CD4-positive, alpha-beta T cell treated with Interleukin-12 subunit alpha and Interleukin-12 subunit beta, for 1 hour (primary cell): ENCODE data around the gene IQSEC1.

Experiments used
- DNase-seq: peaks from one replicate; pipeline ENCODE4 v3.0.0-alpha.2; 2020

Gene IQSEC1

DNA sequence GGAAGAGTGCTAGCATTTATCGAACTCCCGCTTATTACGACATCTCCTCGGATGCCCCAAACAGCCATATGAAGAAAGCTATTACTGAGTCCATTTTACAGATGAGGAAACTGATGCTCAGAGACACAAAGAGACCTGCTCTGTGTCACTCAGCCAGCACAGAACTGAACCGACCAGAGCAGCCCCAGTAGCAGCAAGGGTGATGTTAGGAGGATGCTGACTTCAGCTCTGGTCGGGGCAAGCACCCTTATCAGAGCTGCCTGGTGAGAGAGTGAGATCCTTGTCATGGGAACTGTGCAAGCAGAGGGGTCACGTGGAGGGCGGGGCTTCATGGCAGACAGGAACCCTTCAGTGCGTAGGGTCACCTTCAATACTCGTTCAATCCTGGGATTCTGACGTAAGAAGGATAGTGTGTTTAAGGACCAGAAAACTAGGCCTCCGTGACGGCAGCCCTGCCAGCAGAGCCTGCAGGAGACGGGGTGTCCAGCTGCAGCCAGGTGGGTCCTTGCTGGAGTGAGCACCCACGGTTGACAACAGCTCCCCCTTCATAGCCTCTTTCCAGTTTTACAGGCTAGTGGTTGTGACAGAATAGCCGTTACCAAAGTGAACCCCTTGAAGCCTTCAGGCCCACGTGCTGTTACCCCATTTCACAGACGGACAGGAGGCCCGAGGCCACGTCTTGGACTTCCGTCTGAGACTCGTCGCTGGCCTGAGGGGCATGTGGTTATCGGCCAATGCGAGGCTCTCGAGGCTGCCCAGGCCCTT, 12.0 kb upstream of the IQSEC1 start:
- DNase-seq = no peak

DNA sequence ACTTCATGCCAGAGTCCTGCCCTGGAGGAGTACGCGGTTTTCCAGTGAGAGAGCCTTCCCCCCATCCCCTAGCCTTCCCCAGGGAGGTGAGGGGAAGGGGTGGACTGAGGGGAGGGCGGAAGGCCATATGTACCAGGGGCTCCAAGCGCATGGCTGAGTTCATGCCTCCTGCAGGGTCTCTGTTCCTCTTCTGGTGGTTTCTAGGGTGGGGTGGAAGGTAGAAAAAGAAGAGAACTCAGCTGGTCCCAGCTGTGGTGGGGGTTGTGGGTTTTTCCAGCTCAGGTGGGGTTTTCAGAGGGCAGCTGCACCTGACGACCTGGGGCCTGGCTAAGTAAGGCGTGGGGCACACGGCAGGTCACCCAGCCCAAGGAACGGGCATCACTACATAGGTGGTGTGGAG, 10.7 kb upstream of the IQSEC1 start:
- no peak for DNase-seq

DNA sequence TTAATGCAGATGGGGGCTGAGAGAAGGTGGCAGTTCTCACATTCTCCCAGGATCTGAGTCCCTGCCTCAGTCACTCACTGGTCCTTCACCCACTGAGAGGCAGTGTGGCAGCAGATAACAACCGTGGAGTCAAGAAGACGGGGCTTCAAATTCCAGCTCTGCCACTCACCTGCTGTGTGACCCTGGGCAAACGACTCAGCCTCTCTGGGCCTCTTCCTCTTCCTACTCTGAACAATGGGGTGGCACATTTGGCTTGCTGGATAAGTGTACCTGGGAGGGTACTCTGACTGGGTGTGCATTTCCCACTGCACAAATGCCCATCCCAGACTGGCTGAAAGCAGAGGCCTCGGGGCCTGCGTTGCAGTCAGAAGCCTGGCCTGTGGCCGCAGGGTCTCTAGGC, 10.0 kb upstream of the IQSEC1 start:
- DNase-seq = no peak

DNA sequence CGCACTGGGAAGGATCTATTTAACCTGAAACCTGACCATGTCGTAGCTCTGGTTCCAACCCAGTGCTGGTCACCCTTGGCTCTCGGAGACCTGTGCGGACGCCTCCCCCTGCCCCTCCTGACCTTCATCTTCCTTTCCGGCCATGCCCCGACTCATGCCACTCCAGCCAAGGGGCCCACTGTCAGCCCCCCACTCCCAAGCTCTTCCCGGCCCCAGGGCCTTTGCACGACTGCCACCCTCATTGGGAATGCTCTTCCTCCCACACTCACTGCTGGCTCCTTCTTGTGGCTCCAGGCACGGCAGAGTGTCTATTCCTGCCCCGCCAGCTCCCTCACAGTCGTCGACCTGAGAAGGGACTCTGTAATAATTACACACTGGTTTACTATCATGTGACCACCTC, 9.4 kb upstream of the IQSEC1 start:
- no peak for DNase-seq

DNA sequence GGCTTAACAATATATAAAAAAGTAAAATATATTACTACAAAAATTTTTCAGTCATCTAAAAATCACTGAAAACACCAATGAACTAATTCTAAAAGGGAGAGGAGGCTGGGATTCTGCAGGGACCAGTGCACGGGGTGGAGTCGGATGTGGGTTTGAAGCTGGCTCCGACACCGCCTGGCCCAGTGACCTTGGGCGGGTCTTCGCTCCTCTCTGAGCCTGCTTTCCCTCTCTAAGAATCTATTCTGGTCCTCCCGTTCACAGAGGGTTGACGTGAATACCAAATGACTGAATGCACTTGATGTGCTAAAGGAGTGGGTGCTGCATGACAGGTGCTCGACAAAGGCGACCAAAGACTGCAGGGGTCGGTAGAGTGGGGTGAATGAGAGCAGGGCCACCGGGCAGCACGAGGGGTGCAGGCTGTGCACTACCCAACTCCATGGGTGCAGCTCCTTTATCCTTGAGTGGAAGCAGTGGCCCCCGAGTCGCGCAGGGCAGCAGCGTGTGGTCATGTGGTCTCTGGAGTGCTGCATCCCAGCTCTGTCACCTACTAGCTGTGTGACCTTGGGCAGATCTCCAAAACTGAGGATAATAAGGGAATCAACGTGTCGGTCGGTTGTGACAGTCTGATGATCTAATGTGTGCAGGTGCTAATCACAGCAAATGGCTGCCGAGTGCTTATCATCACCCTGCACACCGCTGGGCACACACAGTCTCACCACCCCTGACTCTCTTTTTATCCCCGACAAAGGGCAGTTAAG, 8.6 kb upstream of the IQSEC1 start:
- DNase-seq = no peak

DNA sequence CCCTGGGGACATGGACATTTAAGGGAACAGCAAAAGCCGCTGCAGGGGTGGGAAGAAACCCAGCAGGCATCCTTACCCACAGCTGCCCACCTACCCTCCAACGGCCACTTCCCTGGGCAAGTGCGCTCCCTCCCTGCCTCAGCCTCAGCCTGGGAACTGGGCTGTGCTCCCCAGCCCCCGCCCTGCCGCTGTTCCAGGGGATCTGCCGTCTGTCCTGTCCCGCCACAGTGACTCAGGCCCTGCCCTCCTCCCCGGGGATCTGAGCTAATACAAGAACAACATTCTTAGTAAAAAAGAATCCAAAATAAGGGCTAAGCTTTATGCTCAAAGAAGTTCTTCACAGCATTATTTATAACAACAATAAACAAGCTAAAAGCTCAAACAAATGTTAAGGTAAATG, 7.4 kb upstream of the IQSEC1 start:
- no peak for DNase-seq

DNA sequence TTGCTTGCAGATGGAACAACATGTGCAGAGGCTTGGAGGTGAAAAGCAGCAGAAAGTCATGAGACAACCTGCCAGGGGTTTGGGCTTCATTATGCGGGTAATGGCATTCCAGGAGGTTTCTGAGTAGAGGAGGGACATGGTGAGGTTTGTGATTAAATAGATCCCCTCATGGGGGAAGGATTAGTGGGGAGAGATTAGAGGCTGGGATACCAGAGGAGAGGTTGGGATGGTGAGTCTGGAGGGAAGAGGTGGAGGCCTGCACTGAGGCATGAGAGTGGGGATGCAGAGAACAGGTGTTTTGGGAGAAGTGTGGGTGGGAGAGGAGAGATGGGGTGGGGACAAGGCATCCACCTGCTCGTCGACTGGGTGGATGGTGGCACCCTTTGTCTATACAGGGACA, 6.8 kb upstream of the IQSEC1 start:
- DNase-seq = no peak

DNA sequence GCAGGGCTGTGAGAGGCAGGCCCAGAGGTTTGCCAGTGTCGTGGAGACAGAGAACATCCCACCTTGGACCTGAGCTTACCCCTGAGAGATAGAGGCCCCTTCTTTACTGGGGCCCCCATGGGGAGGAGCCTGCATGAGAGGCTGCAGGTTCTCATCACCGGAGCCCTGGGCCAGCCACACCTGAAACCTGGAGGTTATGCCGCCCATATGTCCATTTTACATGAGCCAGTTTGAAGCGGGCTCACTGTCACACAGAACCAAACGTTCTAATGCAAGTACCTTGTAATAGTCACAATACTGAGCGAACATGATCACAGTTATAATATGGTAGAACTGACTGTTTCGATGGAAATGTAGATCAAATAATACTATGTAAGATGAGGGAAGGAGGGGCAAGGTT, 6.3 kb upstream of the IQSEC1 start:
- no peak for DNase-seq

DNA sequence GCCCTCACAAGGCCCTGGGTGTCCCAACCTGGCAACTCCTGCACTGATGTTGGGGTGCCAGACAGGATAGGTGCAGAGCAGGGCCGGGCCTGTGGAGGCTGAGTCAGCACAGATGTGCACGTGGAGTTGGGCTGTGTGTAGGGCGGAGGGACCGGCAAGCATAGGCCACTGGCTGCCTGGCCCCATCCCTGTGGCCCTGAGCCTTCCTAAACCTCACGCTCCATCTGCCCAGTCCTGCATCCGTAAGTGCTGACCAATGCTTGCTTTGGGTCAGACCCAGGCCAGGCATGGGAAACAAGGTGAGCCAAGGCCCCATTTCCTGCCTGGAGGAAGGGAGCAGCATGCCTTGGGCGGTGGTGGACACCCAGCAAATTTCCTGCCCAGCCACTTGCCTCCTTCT, 5.8 kb upstream of the IQSEC1 start:
- no peak for DNase-seq

DNA sequence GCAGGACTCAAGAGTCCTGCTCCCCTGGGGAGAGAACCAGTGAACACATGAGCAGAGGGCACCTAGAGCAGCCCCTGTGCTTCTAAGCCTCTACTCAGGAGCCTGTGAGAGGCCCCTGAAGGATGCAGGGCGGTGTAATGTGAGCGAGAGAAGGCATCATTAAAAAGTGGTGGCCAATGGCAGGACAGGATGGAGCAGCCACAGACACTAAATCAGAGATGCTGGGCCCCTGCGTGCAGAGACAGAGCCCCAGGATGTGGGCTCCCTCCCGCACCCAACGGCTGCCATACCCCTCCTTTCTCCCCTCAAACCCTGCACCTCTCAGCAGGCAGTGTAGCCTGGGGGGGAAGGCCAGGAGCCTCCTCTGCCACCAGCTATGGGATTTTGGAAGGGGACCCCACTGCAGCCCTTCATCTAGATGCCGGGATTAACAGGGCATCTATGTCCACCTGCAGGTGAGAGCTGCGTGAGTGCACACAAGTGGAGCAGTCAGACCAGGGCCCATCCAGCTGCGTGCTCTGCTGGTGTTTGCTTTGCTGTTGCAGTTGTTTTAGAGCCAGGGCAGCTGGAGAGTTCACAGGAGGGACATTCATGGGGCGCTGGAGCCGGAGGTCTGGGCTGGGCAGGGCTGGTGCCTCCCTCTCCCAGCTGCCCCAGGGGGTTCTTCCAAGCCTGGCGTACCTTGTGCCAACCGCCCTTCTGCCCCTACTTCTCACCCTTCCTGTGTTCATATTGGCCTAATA, 5.1 kb upstream of the IQSEC1 start:
- no peak for DNase-seq

DNA sequence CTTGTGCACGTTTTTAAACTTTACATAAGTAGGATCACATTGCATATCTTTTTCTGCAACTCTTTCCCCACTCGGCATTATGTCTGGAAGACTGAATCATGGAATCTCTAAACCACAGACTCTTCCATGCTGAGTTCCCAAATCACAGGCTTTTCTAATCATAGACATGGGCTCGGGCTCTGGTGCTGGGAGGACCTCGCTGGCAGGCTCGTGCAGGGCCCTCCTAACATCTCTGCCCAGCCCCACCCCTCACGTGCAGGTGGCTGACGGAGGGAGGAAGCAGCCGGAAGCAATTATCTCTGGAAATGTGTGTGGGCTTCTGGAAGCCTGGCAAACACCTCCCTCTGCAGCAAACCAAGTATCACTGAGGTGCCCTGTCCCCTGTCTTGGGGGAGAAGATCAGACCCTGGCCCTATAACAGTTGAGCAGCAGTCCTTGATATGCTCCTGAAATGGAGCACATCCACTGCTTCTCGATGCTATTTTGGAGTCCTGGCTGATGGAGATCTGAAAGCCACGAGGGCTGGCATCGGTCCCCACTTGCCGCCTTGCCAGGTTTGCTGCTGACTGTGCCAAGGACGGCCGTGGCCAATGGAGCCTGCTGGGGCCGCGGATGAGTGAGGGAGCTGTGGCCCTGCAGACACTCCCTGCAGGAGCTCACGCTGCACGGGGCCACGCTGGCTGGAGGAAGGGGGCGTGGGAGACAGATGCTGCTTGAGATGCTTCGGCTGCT, 4.4 kb upstream of the IQSEC1 start:
- no peak for DNase-seq

DNA sequence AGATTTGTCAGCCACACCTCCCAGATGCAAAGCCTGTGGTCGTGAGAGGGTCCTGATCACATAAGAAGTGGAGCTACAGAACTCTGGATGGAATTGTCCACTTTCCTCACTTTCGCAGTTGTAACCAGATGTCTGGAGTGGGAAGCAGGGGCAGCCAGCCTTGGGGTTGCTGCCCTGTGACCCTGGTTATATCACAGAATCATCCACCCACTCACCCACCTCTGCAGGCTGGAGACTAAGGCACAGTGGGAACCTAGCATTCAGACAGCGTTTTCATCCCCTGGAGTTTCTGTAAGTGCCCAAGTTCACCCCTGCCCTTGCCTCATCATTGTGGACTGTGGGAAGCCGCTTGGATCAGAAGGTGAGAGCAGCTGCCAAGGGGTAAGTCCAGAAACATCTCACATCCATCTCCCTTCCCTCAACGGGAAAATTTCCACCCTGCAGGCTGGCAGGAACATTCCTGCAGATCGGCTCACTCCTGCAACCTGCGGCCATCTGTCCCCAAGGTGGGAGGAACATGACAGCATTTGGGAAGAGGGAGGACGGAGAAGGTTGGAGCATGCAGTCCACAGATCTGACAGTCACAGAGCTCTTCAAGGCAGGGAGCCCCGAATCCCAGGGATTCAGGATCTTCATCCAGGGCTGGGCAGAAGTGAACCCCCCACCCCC, 2.9 kb upstream of the IQSEC1 start:
- no peak for DNase-seq

DNA sequence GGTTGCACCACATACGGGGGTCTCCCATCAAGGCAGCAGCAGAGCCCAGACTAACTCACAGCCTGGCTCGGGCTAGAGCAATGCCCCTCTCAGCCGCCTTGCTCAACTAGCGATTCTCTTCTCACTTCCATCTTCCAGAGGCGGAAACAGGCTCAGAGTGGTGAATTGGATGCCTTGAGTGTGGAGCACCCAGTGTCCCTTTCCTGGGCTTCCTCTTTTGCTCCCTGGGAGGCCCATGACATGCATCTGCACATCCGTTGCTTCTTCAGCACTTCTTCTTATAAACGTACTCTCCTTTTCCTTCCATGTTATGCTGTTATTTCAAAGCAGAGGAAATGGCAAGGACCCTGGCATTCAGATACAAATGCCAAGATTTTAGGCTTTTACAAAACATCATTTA, 2.1 kb upstream of the IQSEC1 start:
- no peak for DNase-seq

DNA sequence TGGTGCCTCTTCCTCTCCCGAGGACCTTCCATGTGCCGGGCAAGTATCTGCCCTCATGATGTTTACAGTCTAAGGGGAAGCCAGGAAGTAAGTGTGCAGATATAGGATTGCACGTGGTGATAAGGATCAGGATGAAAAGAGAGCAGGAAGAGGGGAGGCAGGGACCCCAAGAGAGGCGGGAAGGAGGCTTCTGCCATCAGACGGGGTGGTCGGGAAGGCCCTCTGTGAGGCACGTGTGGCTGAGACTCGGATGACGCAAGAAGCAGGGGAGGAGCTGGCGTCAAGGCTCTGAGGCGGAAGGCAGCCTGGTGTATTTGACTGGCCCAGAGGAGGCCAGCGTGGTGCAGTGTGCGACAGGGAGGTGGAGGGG, 762 bp upstream of the IQSEC1 start:
- DNase-seq = no peak

DNA sequence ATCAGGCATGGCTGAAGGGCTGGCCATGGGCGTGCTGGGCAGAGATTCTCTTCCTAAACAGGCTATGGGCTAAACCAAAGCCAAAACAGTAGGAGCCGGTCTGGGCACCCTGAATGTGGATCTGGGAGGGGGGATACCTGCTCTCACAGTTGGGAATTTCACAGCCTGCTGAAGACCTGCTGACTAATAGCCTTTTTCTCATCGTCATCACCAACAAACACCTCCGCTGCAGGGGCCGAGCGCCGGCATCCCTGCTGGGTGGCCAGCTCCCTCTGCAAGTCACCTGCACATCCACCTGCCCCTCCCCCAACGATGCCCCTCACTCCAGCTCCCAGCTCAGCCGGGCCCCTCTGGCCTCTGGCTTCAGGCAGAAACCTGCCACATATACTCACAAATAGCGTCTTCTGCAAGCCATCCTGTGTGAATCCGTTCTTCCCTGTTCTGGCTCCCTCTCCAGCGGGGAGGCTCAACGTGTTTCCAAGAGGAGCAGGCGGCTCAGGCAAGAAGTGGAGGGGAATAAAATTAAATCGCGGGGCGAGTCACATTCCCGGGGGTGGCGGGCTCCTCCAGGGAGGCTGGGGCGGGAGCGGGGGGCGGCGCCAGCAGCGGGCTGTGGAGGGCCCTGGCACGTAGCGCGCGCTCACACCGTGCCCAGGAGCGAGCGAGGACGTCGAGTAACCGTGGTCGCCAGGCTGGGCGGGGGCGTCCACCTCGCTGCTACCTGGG, 466 bp downstream of the IQSEC1 start:
- no peak for DNase-seq

DNA sequence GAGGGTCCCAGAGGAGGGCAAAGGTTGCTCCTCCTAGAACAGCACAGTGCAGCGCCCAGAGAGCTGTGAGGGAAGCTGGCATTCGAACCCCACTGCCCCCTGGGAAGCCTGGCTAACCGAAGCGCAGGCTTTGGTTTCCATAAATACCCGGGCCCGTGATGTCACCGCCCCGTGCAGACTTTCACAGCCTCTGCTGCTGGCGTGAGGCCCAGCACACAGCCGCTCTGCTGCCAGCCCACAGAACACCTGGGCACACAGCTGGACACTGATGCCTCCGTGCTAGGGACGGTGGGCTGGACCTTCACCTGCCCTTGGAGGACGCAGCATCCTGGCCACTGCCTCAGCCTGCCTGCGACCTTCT, 1.0 kb downstream of the IQSEC1 start:
- DNase-seq = no peak

DNA sequence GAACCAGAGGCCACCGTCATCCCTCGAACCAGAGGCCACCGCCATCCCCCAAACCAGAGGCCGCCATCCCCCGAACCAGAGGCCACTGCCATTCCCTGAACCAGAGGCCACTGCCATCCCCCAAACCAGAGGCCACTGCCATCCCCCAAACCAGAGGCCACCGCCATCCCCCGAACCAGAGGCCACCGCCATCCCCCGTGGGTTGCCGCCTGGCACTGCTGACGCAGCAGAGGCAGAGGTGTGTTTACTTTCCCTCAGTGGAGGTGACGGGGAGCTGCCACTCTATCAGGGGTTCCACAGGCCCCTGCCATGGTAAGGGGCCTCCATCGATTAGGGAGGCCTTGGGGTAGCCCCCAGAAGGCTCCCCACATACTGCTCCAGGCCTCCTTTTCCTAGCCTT, 1.5 kb downstream of the IQSEC1 start:
- no peak for DNase-seq

DNA sequence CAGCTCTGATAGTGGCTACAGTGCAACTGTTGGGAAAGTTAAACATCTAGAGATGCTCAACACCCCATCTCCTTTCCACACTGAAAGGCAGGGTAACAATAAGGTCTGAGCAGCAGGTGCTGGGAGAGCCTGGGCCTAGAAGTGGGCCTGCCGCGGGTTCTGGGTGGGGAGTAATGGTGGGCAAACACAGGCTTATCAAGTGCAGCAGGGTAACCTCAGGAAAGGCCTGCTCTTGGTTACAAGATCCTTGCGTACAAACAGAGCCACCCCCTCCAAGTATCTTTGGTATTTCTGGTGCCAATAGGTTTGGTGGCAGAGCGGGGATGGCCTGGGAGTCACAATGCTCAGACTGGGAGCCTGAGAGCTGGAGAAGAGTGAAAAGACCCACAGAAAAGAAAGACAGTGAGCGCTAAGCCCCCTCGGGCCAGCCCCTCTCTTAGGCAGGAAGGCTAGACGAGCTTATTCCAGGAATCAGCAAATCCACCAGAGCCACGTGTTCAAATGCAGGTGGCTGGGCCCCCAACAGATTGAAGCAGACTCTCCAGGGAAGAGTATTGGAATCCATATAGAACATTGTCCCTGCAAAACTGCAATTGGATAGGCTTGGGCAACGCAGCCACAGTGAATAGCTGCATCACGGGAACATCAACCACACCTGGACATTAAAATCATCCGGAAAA, 2.7 kb downstream of the IQSEC1 start:
- DNase-seq = no peak

DNA sequence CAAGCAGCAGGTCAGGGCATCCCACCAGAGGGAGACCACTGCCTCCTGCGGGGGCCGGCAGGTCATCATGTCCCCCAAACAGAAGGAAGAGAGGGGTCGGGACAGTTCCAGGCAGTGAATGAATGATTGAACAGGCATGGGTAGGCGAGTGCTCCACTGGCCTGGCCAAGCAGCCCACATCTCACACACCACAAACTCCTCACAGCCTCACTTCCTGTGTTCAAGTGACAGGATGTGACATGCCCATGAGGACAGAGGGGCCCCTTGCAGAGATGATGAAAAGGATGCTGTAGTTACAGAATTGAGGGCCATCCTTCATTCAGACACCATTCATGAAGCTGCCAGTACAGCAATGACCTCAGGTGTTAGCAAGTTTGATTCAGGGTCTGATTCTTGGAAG, 3.7 kb downstream of the IQSEC1 start:
- peak; percentile 67 for DNase-seq

DNA sequence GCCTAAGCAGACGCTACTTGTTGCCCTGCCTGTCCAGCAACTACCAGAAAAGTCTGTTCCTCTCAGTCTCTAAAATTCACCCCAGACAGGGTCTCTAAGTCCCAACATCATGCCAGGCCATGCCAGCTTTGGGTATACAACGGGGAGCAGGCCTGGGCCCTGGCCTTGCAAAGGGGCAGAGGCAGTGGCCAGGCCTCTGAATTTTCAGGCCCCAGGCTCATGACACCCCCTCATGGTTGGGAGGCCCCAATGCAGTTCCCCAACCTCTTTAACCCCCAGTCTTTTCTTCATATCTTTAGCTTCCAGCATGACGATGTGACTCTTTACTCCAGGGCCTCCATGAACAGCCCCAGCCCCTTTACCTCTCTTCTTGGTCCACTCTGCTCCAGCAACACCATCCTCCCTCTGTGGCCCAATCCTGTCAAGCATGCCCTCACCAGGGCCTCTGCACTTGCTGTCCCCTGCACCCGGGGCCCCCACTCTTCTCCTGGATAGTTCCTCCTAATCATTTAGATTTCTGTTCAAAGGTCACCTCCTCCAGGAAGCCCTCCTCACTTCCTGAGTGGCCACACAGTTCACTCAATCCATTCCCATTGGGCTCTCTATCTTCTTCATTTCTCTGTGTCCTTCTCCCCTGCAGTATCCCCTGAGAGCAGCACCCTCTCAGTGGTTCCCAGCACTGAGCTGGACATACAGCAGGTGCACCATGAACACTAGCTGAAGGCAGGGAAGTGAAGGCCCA, 4.8 kb downstream of the IQSEC1 start:
- DNase-seq = no peak

DNA sequence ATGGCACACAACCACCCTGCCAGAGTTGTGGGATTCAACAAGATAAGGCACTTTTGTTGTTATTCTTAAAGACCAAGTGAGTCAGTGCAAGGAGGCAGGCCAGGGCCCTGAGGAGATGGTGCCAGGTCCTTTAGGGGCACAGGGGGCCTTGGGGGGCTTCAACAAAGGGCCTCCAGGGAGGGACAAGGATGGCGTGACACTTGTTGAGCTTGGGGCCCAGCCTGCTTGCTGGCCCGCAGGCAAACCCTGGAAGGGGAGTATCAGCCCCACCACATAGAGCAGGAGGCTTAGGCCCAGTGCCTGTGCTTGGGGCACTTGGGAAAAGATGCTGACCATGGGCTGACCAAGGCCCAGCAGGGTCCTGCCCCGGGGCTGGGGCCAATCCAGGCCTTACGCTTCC, 5.5 kb downstream of the IQSEC1 start:
- no peak for DNase-seq
